Epithelial cell of esophagus (primary cell): Measurements from ENCODE around the gene NUDCD2.

ENCODE experiments used
- DNase-seq: peaks from one replicate; pipeline ENCODE4 v3.0.0; 2010; ENCODE audit warnings: low read depth
- H3K4me3 ChIP-seq: 2 replicates; pipeline ENCODE4 v1.5.1; 2011; ENCODE audit warnings: mild to moderate bottlenecking, low read length, control low read depth
- CTCF ChIP-seq: IDR thresholded peaks from 2 replicates; pipeline ENCODE4 v1.5.1; 2011; ENCODE audit warnings: low read depth, mild to moderate bottlenecking, low read length, control low read depth, inconsistent platforms; ENCODE audit not compliant: insufficient read depth; ENCODE audit errors: missing control alignments

NUDCD2 gene

GRCh38 chr5:163496286-163496685 is 36.4 kb upstream of the NUDCD2 start:
- no peak overlapping the region for H3K4me3 ChIP-seq
- peak; percentile 63 for DNase-seq
- TF ChIP-seq CTCF: no peak

DNA sequence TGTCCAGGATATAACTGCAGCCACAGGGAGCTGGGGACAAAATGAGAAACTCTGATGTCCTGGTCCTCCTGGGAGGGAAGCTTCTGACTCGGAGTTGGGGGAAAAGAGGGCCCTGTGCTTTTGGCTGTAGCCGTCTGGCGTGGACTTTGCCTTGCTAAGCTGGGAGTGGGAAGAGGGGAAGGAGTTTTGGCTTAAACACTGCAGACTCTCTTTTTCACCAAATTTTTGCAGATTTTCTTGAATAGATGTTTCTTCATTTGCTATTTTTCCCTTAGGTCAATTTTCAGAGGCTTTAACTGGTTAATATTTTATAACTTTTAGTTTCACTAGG is 29.8 kb upstream of the NUDCD2 start:
- DNase-seq: no peak
- H3K4me3 ChIP-seq: no peak overlapping the region
- no peak for TF ChIP-seq CTCF

- no peak overlapping the region for H3K4me3 ChIP-seq
- peak; percentile 24 for TF ChIP-seq CTCF
- DNase-seq: peak; percentile 63
Observed at GRCh38 chr5:163489055-163489744, 29.3 kb upstream of the NUDCD2 start.

DNA sequence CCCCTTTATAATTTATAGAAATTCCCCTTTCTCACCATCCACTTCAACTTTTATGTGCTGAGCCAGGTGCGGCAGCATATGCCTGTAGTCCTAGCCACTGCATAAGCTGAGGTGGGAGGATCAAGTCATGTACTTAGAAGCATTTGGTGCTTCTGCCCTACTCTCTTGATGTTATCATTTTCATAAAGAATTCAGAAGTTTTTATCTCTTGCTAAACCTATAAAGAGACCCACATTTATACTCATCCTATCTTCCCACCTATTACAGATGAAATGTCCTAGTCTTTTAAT is 19.0 kb upstream of the NUDCD2 start:
- no peak for DNase-seq
- H3K4me3 ChIP-seq: no peak overlapping the region
- TF ChIP-seq CTCF: no peak

- no peak overlapping the region for H3K4me3 ChIP-seq
- peak; percentile 52 for DNase-seq
- no peak for TF ChIP-seq CTCF
Observed at GRCh38 chr5:163478126-163478981, 18.5 kb upstream of the NUDCD2 start.

DNA sequence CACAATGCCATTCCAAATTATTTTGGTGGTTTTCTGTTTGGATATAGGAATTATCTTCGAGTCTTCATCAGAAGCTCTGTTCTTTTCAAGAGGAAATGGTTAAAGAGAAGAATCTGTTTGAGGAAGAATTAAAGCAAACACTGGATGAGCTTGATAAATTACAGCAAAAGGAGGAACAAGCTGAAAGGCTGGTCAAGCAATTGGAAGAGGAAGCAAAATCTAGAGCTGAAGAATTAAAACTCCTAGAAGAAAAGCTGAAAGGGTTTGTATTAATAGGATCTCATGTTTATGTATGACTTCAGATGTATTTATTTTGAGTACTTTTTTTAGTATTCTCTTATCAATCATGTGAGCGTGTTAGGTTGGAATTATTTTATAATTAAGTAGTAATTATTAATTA is 15.5 kb upstream of the NUDCD2 start:
- no peak overlapping the region for H3K4me3 ChIP-seq
- no peak for TF ChIP-seq CTCF
- no peak for DNase-seq
